ENCODE results near the gene MOCS1. TPM values are rescaled to one million over a fixed set of nuclear protein-coding genes. Genes with fewer than 3 reads are reported as not detected.
A peak's percentile ranks its signal among the peaks of the same experiment; 100 is the strongest.

The MOCS1 gene
- total RNA-seq, 1 donor from 2014 or later, result 15.6 TPM

- H3K27me3 Mint-ChIP-seq, result no peaks in the 10 kb centered on the region
- H3K4me1 Mint-ChIP-seq (ENCODE audit: unreplicated experiment), result peaks cover 19% of the 10 kb centered on the region
- no peak overlapping the region for H3K27ac Mint-ChIP-seq
- no peak for TF ChIP-seq CTCF (conservative IDR thresholded peaks at IDR 0.05)
- H3K36me3 Mint-ChIP-seq, result no peaks in the 10 kb centered on the region
- no peaks in the 10 kb centered on the region for H3K9me3 Mint-ChIP-seq
- H3K4me3 Mint-ChIP-seq, result no peak overlapping the region
- no peak for DNase-seq (ENCODE audit: extremely low spot score, unreplicated experiment)
Observed at GRCh38 chr6:39941138-39941537, 6.9 kb upstream of the MOCS1 start.

- no peak for TF ChIP-seq CTCF (conservative IDR thresholded peaks at IDR 0.05)
- no peaks in the 10 kb centered on the region for H3K9me3 Mint-ChIP-seq
- H3K36me3 Mint-ChIP-seq, result no peaks in the 10 kb centered on the region
- H3K27ac Mint-ChIP-seq, result no peak overlapping the region
- no peak for DNase-seq (ENCODE audit: extremely low spot score, unreplicated experiment)
- H3K4me1 Mint-ChIP-seq (ENCODE audit: unreplicated experiment), result peaks cover 19% of the 10 kb centered on the region
- no peaks in the 10 kb centered on the region for H3K27me3 Mint-ChIP-seq
- no peak overlapping the region for H3K4me3 Mint-ChIP-seq
Observed at GRCh38 chr6:39938773-39939654, 4.8 kb upstream of the MOCS1 start.

GRCh38 chr6:39937686-39938333 is 3.5 kb upstream of the MOCS1 start:
- Mint-ChIP-seq H3K4me1 (ENCODE audit: unreplicated experiment) (peaks cover 30% of the 10 kb centered on the region), H3K27me3 (peaks cover 3% of the 10 kb centered on the region), H3K4me3 (no peak overlapping the region), H3K36me3 (no peaks in the 10 kb centered on the region), H3K9me3 (no peaks in the 10 kb centered on the region), H3K27ac (no peak overlapping the region)
- DNase-seq (ENCODE audit: extremely low spot score, unreplicated experiment), result no peak
- TF ChIP-seq CTCF (conservative IDR thresholded peaks at IDR 0.05), result no peak

GRCh38 chr6:39936857-39937256 is 2.6 kb upstream of the MOCS1 start:
- no peaks in the 10 kb centered on the region for H3K9me3 Mint-ChIP-seq
- no peaks in the 10 kb centered on the region for H3K36me3 Mint-ChIP-seq
- H3K27me3 Mint-ChIP-seq, result peaks cover 3% of the 10 kb centered on the region
- no peak for TF ChIP-seq CTCF (conservative IDR thresholded peaks at IDR 0.05)
- no peak overlapping the region for H3K27ac Mint-ChIP-seq
- peaks cover 39% of the 10 kb centered on the region for H3K4me1 Mint-ChIP-seq (ENCODE audit: unreplicated experiment)
- H3K4me3 Mint-ChIP-seq, result peak overlapping the region; percentile 12
- DNase-seq (ENCODE audit: extremely low spot score, unreplicated experiment), result no peak

GRCh38 chr6:39935241-39935640 is 979 bp upstream of the MOCS1 start:
- no peaks in the 10 kb centered on the region for H3K9me3 Mint-ChIP-seq
- TF ChIP-seq CTCF (conservative IDR thresholded peaks at IDR 0.05), result no peak
- H3K4me3 Mint-ChIP-seq, result peak overlapping the region; percentile 28
- H3K27ac Mint-ChIP-seq, result no peak overlapping the region
- peaks cover under 1% of the 10 kb centered on the region for H3K36me3 Mint-ChIP-seq
- peaks cover 3% of the 10 kb centered on the region for H3K27me3 Mint-ChIP-seq
- H3K4me1 Mint-ChIP-seq (ENCODE audit: unreplicated experiment), result peaks cover 42% of the 10 kb centered on the region
- DNase-seq (ENCODE audit: extremely low spot score, unreplicated experiment), result no peak
